SK-N-MC (cell line): ENCODE results near the gene ADGRG3.

ENCODE experiments used
- DNase-seq: peaks from one replicate; pipeline ENCODE4 v3.0.0-alpha.2; 2011; ENCODE audit warnings: low read depth, low spot score
- H3K27ac ChIP-seq: fragments of 200-600 bp; sonication (generic); 2 replicates; pipeline ENCODE4 v1.5.1; 2016; ENCODE audit warnings: mixed run types
- H3K36me3 ChIP-seq: fragments of 200-600 bp; sonication (generic); 2 replicates; pipeline ENCODE4 v1.6.1; 2017; ENCODE audit warnings: antibody characterized with exemption, low read length, mixed read lengths; ENCODE audit not compliant: insufficient read depth
- H3K4me3 ChIP-seq: fragments of 200-600 bp; sonication (generic); 2 replicates; pipeline ENCODE4 v1.5.1; 2016
- H3K9ac ChIP-seq: fragments of 200-600 bp; sonication (generic); 2 replicates; pipeline ENCODE4 v1.8.0; 2017; ENCODE audit warnings: mixed run types, mixed read lengths; ENCODE audit not compliant: insufficient read length
- H3K9me3 ChIP-seq: fragments of 200-600 bp; sonication (generic); 2 replicates; pipeline ENCODE4 v1.6.1; 2017; ENCODE audit warnings: low read depth, mild to moderate bottlenecking, antibody characterized with exemption, low read length, moderate library complexity, mixed read lengths
- EZH2 ChIP-seq: fragments of 200-600 bp; sonication (generic); IDR thresholded peaks from one replicate; pipeline ENCODE4 v1.6.1; 2017; ENCODE audit warnings: antibody characterized with exemption
- FOXP2 ChIP-seq: optimal IDR thresholded peaks from 2 replicates; pipeline ENCODE3; 2011; ENCODE audit warnings: mild to moderate bottlenecking, moderate library complexity; ENCODE audit not compliant: insufficient read depth; ENCODE audit errors: extremely low read length, control extremely low read depth
- POLR2AphosphoS5 ChIP-seq: IDR thresholded peaks from 2 replicates; pipeline ENCODE4 v1.6.1; 2012; ENCODE audit warnings: mild to moderate bottlenecking, low read depth, low read length, borderline replicate concordance

The ADGRG3 gene, protein sequence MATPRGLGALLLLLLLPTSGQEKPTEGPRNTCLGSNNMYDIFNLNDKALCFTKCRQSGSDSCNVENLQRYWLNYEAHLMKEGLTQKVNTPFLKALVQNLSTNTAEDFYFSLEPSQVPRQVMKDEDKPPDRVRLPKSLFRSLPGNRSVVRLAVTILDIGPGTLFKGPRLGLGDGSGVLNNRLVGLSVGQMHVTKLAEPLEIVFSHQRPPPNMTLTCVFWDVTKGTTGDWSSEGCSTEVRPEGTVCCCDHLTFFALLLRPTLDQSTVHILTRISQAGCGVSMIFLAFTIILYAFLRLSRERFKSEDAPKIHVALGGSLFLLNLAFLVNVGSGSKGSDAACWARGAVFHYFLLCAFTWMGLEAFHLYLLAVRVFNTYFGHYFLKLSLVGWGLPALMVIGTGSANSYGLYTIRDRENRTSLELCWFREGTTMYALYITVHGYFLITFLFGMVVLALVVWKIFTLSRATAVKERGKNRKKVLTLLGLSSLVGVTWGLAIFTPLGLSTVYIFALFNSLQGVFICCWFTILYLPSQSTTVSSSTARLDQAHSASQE

GRCh38 chr16:57668263-57668571, at the start of gene ADGRG3:
ADGRG3 (plus strand) TSS chr16:57668306; CDS start chr16:57668348, 42 bp downstream.
- no peaks in the 10 kb centered on the region for H3K36me3 ChIP-seq
- TF ChIP-seq FOXP2 (no peak), EZH2 (no peak), POLR2AphosphoS5 (no peak)
- no peak within 1 kb of the TSS for H3K27ac ChIP-seq
- DNase-seq, result no peak
- no peaks in the 10 kb centered on the region for H3K9me3 ChIP-seq
- no peak within 1 kb of the TSS for H3K9ac ChIP-seq
- no peak within 1 kb of the TSS for H3K4me3 ChIP-seq

GRCh38 chr16:57619133-57619605, 48.9 kb upstream of the ADGRG3 start:
- no peaks in the 10 kb centered on the region for H3K36me3 ChIP-seq
- DNase-seq, result no peak
- H3K4me3 ChIP-seq, result no peak overlapping the region
- TF ChIP-seq POLR2AphosphoS5 (no peak), FOXP2 (no peak), EZH2 (no peak)
- no peak overlapping the region for H3K9ac ChIP-seq
- no peak overlapping the region for H3K27ac ChIP-seq
- H3K9me3 ChIP-seq, result no peaks in the 10 kb centered on the region

DNA sequence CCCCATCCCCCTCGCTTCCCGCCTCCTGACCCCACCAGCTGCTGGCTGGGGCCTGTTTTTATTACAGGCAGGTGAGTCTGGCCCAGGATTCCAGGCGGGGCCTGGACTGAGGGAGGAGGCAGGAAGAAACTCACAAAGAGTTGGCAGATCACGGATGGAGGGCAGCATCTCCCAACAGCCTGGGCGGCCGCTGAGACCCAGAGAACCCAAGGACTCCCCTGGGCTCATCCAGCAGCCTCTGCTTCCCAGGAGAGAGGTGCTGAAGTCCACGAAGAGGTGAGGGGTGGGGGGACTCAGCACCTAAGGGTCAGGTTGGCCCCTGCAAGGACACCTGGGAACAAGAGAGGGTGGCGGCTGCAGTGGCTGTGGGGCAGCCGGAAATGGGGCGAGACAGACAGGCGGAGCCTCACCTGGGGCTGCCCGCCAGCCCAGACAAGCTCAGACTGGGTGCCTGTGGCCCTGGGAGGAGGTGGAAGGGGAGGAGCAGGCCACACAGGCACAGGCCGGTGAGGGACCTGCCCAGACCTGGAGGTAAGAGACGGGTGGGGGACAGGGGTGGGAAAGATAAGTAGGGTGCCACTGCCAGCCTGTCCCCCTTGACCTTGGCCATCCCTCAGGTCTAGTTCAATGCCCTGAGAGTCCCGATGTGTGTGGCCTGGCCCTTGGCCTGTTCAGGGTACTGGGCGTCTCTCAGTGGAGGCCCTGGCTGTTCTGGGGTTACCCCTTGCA, 48.3 kb upstream of the ADGRG3 start:
- H3K9me3 ChIP-seq, result no peaks in the 10 kb centered on the region
- no peak overlapping the region for H3K27ac ChIP-seq
- no peaks in the 10 kb centered on the region for H3K36me3 ChIP-seq
- H3K4me3 ChIP-seq, result no peak overlapping the region
- H3K9ac ChIP-seq, result no peak overlapping the region
- TF ChIP-seq FOXP2 (no peak), POLR2AphosphoS5 (no peak), EZH2 (no peak)
- no peak for DNase-seq

DNA sequence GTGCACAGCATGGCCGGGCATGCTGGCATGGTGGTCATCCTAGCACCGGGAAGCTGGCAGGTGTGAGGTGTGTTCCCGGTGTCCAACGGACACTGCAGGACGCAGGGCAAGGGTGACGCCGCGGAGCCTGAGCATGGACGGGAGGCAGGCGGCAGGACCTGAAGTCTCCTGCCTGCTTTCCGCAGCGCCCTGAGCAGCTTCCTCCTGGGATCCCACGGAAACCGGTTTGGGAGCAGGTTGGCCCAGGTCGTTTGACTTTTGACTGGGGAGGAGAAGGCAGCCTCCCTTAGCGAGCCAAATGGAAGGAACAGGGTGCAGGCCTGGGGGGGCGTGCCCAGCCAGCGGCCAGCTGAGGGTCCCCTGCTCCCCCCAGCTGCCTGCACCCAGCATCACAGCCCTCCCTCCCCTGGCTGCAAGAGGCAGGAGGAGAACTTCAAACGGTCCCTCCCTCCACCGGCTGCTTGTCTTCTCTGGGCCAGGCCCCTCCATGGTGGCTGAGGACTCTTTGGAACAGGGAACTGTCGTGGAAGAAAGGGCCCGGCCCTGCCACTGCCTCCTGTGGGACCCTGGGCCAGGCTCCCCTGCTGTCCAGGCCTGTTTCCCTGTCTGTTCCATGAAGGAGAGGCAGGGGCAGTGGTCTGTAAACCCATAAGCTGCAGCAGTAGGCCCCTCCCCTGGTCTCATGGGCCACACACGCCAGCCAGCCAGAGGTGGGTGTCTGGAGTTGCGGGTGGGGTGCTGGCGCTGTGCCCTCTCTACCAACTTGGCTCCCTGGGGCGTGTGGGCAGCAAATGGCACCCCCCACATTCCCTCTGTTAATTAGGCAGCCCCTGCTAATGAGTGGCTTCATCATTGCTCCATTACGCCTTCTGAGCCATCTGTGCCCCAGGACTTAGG, 47.5 kb upstream of the ADGRG3 start:
- no peaks in the 10 kb centered on the region for H3K36me3 ChIP-seq
- H3K27ac ChIP-seq, result no peak overlapping the region
- TF ChIP-seq POLR2AphosphoS5 (no peak), FOXP2 (no peak), EZH2 (no peak)
- H3K9ac ChIP-seq, result no peak overlapping the region
- H3K9me3 ChIP-seq, result no peaks in the 10 kb centered on the region
- no peak overlapping the region for H3K4me3 ChIP-seq
- no peak for DNase-seq

DNA sequence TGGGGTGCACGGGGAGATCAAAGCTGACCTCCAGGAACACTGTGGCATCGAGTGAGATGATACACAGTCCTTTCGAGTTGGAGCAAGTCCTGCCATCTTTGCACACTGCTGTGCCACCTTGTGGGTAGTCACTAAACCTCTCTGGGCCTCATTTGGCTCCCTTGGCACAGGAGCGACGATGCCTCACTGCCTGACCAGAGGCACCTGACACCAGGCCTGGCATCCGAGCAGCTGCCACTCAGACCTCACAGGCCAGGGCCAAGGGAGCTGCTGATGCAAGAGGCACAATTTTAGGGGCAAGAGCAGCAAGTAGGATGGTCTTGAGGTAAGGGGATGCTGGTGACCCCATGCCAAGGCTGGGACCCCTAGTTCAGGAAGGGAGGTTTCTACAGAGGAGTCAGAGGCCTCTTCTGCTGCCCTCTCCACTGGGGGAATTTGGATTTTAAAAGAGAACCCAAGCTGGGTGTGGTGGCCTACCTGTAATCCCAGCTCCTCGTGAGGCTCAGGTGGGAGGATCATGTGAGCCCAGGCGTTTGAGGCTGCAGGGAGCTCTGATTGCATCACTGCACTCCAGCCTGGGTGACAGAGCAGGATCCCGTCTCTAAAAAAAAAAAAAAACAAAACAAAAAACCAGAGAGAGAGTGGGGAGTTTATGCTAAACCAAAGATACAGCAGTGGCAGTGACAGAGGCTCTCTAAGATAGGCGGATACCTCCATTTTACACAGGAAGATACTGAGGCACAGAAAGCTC, 46.4 kb upstream of the ADGRG3 start:
- Histone ChIP-seq H3K9ac (no peak overlapping the region), H3K4me3 (no peak overlapping the region), H3K36me3 (no peaks in the 10 kb centered on the region), H3K27ac (no peak overlapping the region), H3K9me3 (no peaks in the 10 kb centered on the region)
- no peak for TF ChIP-seq EZH2
- TF ChIP-seq FOXP2, result no peak
- no peak for TF ChIP-seq POLR2AphosphoS5
- no peak for DNase-seq

GRCh38 chr16:57622361-57623250, 45.5 kb upstream of the ADGRG3 start:
- no peak overlapping the region for H3K9ac ChIP-seq
- TF ChIP-seq POLR2AphosphoS5, result no peak
- H3K4me3 ChIP-seq, result no peak overlapping the region
- H3K36me3 ChIP-seq, result no peaks in the 10 kb centered on the region
- no peak for DNase-seq
- H3K27ac ChIP-seq, result no peak overlapping the region
- no peaks in the 10 kb centered on the region for H3K9me3 ChIP-seq
